Naive B cell (primary cell): ENCODE measurements around the gene WDR27. TPM values are rescaled to one million over a fixed set of nuclear protein-coding genes. Genes with fewer than 3 reads are reported as not detected.

ENCODE experiments used
- ATAC-seq, 2 donors: fragments of 150-1000 bp; cut with Tn5 transposase; 2 replicates each; pipeline ENCODE4 v1.10.0; 2021; ENCODE audit warnings: low read depth in 2 of 2, mild to moderate bottlenecking in 2 of 2, moderate library complexity in 2 of 2
- DNase-seq: peaks from one replicate; pipeline ENCODE4 v3.0.0; 2022
- H3K27ac Mint-ChIP-seq, 6 donors: one replicate each; pipeline ENCODE4 v1.8.0; 2020 to 2022; ENCODE audit warnings: mild to moderate bottlenecking in 6 of 6, mixed read lengths in 6 of 6, moderate library complexity in 5 of 6, inconsistent platforms in 2 of 6
- H3K27me3 Mint-ChIP-seq, 3 donors: one replicate each; pipeline ENCODE4 v1.8.0; 2021 to 2022; ENCODE audit warnings: mixed read lengths in 3 of 3, mild to moderate bottlenecking in 1 of 3
- H3K36me3 Mint-ChIP-seq, 2 donors: one replicate each; pipeline ENCODE4 v1.8.0; 2020 to 2022; ENCODE audit warnings: mixed read lengths in 2 of 2, inconsistent platforms in 1 of 2, mild to moderate bottlenecking in 1 of 2
- H3K4me1 Mint-ChIP-seq, 3 donors: one replicate each; pipeline ENCODE4 v1.8.0; 2020 to 2022; ENCODE audit warnings: mixed read lengths in 3 of 3, inconsistent platforms in 1 of 3, mild to moderate bottlenecking in 1 of 3, moderate library complexity in 1 of 3
- H3K4me3 Mint-ChIP-seq, 8 donors: one replicate each; pipeline ENCODE4 v1.8.0; 2020 to 2022; ENCODE audit warnings: mild to moderate bottlenecking in 8 of 8, mixed read lengths in 8 of 8, moderate library complexity in 8 of 8, inconsistent platforms in 2 of 8
- H3K9me3 Mint-ChIP-seq, 7 donors: one replicate each; pipeline ENCODE4 v1.8.0; 2020 to 2022; ENCODE audit warnings: mixed read lengths in 7 of 7, mild to moderate bottlenecking in 5 of 7, inconsistent platforms in 2 of 7, moderate library complexity in 1 of 7
- polyA plus RNA-seq, 6 donors: library from polyadenylated mRNA; unstranded; fragments of 300-500 nt; fragmentation: Illumina TruSeq; gene quantifications; one replicate each; pipeline ENCODE4 v1.2.3, GENCODE V29; 2021; ENCODE audit warnings: low read depth in 6 of 6

Gene WDR27
- polyA plus RNA-seq, 6 donors from 2014 or later, result 9.9 to 17.8 (median 15.2) TPM

- no peak for ATAC-seq
- Mint-ChIP-seq H3K4me1 (peaks cover 0 to 5% (median 0%) of the 10 kb centered on the region in 3 donors), H3K4me3 (no peak overlapping the region), H3K27me3 (peaks cover 0 to 4% (median 0%) of the 10 kb centered on the region in 3 donors), H3K27ac (no peak overlapping the region), H3K9me3 (peaks cover under 1 to 10% (median 8%) of the 10 kb centered on the region in 7 donors), H3K36me3 (peaks cover 2 to 5% of the 10 kb centered on the region in 2 donors)
- DNase-seq, result no peak
Measured at GRCh38 chr6:169424821-169425240, 277.0 kb downstream of the WDR27 start.

- ATAC-seq (no peak), DNase-seq (no peak)
- H3K36me3 Mint-ChIP-seq, result peaks cover 0 to 4% of the 10 kb centered on the region in 2 donors
- H3K27ac Mint-ChIP-seq, result peak overlapping the region in 1 of 6 donors; percentile 77
- H3K27me3 Mint-ChIP-seq, result peaks cover 0 to 4% (median 0%) of the 10 kb centered on the region in 3 donors
- H3K9me3 Mint-ChIP-seq, result peaks cover 0 to 10% (median 7%) of the 10 kb centered on the region in 7 donors
- peaks cover 0 to 5% (median 0%) of the 10 kb centered on the region in 3 donors for H3K4me1 Mint-ChIP-seq
- no peak overlapping the region for H3K4me3 Mint-ChIP-seq
Measured at GRCh38 chr6:169424149-169424804, 277.6 kb downstream of the WDR27 start.

GRCh38 chr6:169421586-169422264 lies 280.1 kb downstream of the WDR27 start:
- no peak overlapping the region for H3K4me3 Mint-ChIP-seq
- peaks cover 0 to 7% (median 6%) of the 10 kb centered on the region in 7 donors for H3K9me3 Mint-ChIP-seq
- H3K36me3 Mint-ChIP-seq, result peaks cover 0 to 4% of the 10 kb centered on the region in 2 donors
- H3K27ac Mint-ChIP-seq, result peak overlapping the region in 1 of 6 donors; percentile 38
- no peak for ATAC-seq
- H3K4me1 Mint-ChIP-seq, result peaks cover 0 to 5% (median 0%) of the 10 kb centered on the region in 3 donors
- no peak for DNase-seq
- peaks cover 0 to 4% (median 0%) of the 10 kb centered on the region in 3 donors for H3K27me3 Mint-ChIP-seq

DNA sequence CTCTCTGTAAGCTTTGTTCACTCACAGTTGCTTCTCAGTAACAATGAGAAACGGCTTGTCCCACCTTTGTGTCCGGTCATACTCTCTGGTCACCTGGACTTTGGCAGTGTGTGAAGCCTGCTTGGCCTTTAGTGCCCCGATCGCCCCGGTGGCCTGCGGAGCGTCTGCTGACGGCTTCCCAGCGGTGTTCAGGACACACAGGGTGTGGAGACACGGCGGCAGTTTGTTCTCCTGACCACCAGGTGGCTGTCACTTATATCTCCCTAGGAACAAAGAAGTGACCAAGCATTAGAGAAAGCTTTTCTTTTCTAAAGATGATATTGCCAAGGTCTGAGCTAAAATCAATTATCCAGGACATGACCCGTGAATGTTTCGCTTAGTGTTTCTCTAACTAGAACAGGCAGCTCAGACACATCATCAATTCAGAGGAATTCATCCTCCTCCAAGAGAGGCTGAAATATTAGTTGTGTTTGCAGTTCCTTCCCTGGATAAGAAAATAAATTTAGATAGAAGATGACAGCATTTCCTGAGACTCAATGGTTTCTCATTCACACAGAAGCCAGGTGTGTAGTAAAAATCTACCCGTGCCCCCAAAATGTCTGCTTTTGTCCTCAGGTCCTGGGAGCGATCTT lies 280.8 kb downstream of the WDR27 start:
- peak overlapping the region in 1 of 8 donors; percentile 50 for H3K4me3 Mint-ChIP-seq
- no peak for DNase-seq
- peaks cover 0 to 5% (median 0%) of the 10 kb centered on the region in 3 donors for H3K4me1 Mint-ChIP-seq
- peak overlapping the region in 2 of 6 donors; percentile 77 to 88 for H3K27ac Mint-ChIP-seq
- H3K27me3 Mint-ChIP-seq, result peaks cover 0 to 4% (median 0%) of the 10 kb centered on the region in 3 donors
- ATAC-seq, result no peak
- peaks cover 0 to 4% of the 10 kb centered on the region in 2 donors for H3K36me3 Mint-ChIP-seq
- peaks cover 0 to 6% (median 4%) of the 10 kb centered on the region in 7 donors for H3K9me3 Mint-ChIP-seq

- Mint-ChIP-seq H3K27me3 (peaks cover 0 to 5% (median 4%) of the 10 kb centered on the region in 3 donors), H3K36me3 (peaks cover 0 to 4% of the 10 kb centered on the region in 2 donors), H3K27ac (peak overlapping the region in 1 of 6 donors; percentile 7), H3K4me3 (no peak overlapping the region), H3K4me1 (peaks cover 0 to 5% (median 0%) of the 10 kb centered on the region in 3 donors), H3K9me3 (peaks cover 4 to 30% (median 27%) of the 10 kb centered on the region in 7 donors)
- ATAC-seq (no peak), DNase-seq (no peak)
Measured at GRCh38 chr6:169417101-169417500, 284.7 kb downstream of the WDR27 start.

- Mint-ChIP-seq H3K27me3 (peaks cover 0 to 5% (median 4%) of the 10 kb centered on the region in 3 donors), H3K4me1 (peaks cover 0 to 5% (median 0%) of the 10 kb centered on the region in 3 donors), H3K9me3 (peaks cover 4 to 30% (median 27%) of the 10 kb centered on the region in 7 donors), H3K4me3 (no peak overlapping the region), H3K27ac (no peak overlapping the region), H3K36me3 (peaks cover 0 to 4% of the 10 kb centered on the region in 2 donors)
- ATAC-seq (no peak), DNase-seq (no peak)
Measured at GRCh38 chr6:169416249-169416648, 285.6 kb downstream of the WDR27 start.

- no peak overlapping the region for H3K27ac Mint-ChIP-seq
Measured at GRCh38 chr6:169415179-169415578, 286.6 kb downstream of the WDR27 start.

DNA sequence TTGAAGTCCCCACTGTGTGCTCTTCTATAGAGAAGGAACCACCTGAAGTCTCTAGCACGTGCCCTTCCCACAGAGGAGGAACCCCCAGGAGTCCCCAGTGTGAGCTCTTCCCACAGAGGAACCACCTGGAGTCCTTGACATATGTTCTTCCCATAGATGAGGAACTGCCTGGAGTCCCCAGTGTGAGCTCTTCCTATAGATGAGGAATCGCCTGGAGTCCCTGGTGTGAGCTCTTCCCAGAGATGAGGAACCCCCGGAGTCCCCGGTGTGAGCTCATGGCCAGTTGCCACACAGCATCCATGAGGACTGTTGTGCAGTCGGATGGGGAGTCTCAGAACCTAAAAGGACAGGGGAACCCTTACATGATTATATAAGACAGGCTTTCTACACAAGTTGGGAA lies 290.1 kb downstream of the WDR27 start:
- Mint-ChIP-seq H3K27ac (no peak overlapping the region), H3K36me3 (peaks cover 5 to 8% of the 10 kb centered on the region in 2 donors), H3K4me3 (no peak overlapping the region), H3K4me1 (peaks cover 0 to 11% (median 6%) of the 10 kb centered on the region in 3 donors), H3K27me3 (peaks cover 7 to 13% (median 8%) of the 10 kb centered on the region in 3 donors), H3K9me3 (peaks cover 4 to 47% (median 30%) of the 10 kb centered on the region in 7 donors)
- no peak for ATAC-seq
- DNase-seq, result no peak

More at GRCh38 chr6:169415179-169415578, 286.6 kb downstream of the WDR27 start:
- Mint-ChIP-seq H3K9me3 (peaks cover 4 to 32% (median 27%) of the 10 kb centered on the region in 7 donors), H3K4me1 (peaks cover 0 to 2% (median under 1%) of the 10 kb centered on the region in 3 donors), H3K4me3 (no peak overlapping the region), H3K27me3 (peaks cover under 1 to 8% (median under 1%) of the 10 kb centered on the region in 3 donors), H3K36me3 (peaks cover 0 to under 1% of the 10 kb centered on the region in 2 donors)
- DNase-seq (no peak), ATAC-seq (no peak)

GRCh38 chr6:169411296-169411695 lies 290.5 kb downstream of the WDR27 start:
- H3K27me3 Mint-ChIP-seq, result peaks cover 7 to 13% (median 8%) of the 10 kb centered on the region in 3 donors
- no peak overlapping the region for H3K27ac Mint-ChIP-seq
- H3K9me3 Mint-ChIP-seq, result peaks cover 4 to 47% (median 29%) of the 10 kb centered on the region in 7 donors
- ATAC-seq (no peak), DNase-seq (no peak)
- H3K4me1 Mint-ChIP-seq, result peaks cover 0 to 11% (median 6%) of the 10 kb centered on the region in 3 donors
- peaks cover 5 to 8% of the 10 kb centered on the region in 2 donors for H3K36me3 Mint-ChIP-seq
- no peak overlapping the region for H3K4me3 Mint-ChIP-seq

DNA sequence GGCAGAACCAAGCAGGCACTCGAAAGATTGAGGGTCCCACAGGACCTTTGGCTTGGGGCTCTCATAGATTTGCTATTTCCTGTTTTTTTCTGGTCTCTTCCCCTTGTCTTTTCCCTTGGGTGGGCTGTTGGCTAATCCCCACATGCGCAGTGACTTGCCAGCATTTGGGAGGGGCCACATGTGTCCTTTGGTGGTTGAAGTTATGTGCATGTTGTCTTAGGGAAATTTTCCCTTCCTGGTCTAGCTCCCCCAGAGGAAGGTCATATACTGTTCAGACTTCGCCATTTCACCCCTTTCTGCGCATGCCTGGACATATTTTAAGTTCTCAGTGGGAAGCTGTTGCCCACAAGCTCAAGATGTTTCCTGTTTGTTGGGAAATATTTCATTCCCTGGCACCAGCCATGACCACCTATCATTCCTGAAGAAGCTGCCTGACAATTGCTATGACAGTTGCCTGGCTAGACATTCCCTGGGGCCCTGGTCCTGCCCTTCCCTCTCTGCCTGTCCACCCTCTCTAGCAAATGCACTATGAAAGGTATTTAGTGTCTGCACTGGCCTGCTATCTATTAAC lies 292.0 kb downstream of the WDR27 start:
- H3K36me3 Mint-ChIP-seq, result peaks cover 5 to 8% of the 10 kb centered on the region in 2 donors
- H3K4me3 Mint-ChIP-seq, result no peak overlapping the region
- peaks cover 0 to 11% (median 6%) of the 10 kb centered on the region in 3 donors for H3K4me1 Mint-ChIP-seq
- peaks cover 7 to 13% (median 13%) of the 10 kb centered on the region in 3 donors for H3K27me3 Mint-ChIP-seq
- peaks cover 4 to 32% (median 21%) of the 10 kb centered on the region in 7 donors for H3K9me3 Mint-ChIP-seq
- DNase-seq, result no peak
- no peak for ATAC-seq
- no peak overlapping the region for H3K27ac Mint-ChIP-seq

- H3K4me1 Mint-ChIP-seq, result peaks cover 0 to 11% (median 6%) of the 10 kb centered on the region in 3 donors
- peaks cover 0 to 20% (median 6%) of the 10 kb centered on the region in 7 donors for H3K9me3 Mint-ChIP-seq
- H3K27me3 Mint-ChIP-seq, result peaks cover 7 to 13% (median 12%) of the 10 kb centered on the region in 3 donors
- H3K27ac Mint-ChIP-seq, result no peak overlapping the region
- peaks cover 5 to 8% of the 10 kb centered on the region in 2 donors for H3K36me3 Mint-ChIP-seq
- no peak for ATAC-seq
- H3K4me3 Mint-ChIP-seq, result no peak overlapping the region
- no peak for DNase-seq
Measured at GRCh38 chr6:169407325-169407724, 294.5 kb downstream of the WDR27 start.
